PC-3 (cell line): ENCODE results near the gene SPTA1. TPM values are rescaled to one million over a fixed set of nuclear protein-coding genes. Genes with fewer than 3 reads are reported as not detected.
A peak's percentile ranks its signal among the peaks of the same experiment; 100 is the strongest.

Source experiments
- ATAC-seq: fragments of 200-7000 bp; cut with Tn5 transposase; 2 replicates; pipeline ENCODE4 v1.9.1; 2020; ENCODE audit warnings: mild to moderate bottlenecking, moderate library complexity
- BruUV-seq: library from RNA; stranded (reverse); fragments of 400-500 nt; replicated peaks from 2 replicates; lab custom pipeline; 2021; lab: Mats Ljungman, UMichigan
- CTCF ChIA-PET: fragments of 300-600 bp; sonication (Branson Sonifier 250); formaldehyde crosslinking; loops from one replicate; lab custom pipeline; 2022; ENCODE audit warnings: antibody characterized with exemption; lab: Charles Lee
- POLR2A ChIA-PET: fragments of 300-600 bp; sonication (Branson Sonifier 250); formaldehyde crosslinking; loops from one replicate; lab custom pipeline; 2022; ENCODE audit warnings: antibody characterized with exemption; ENCODE audit not compliant: unreplicated experiment; lab: Charles Lee
- DNase-seq: peaks from one replicate; pipeline ENCODE4 v3.0.0-alpha.2; 2015
- H2AFZ ChIP-seq: fragments of 300-600 bp; sonication (generic); 2 replicates; pipeline ENCODE4 v1.6.0; 2016; ENCODE audit warnings: antibody characterized with exemption, low read length
- H3F3A ChIP-seq: fragments of 300-600 bp; sonication (generic); one replicate; pipeline ENCODE4 v1.6.0; 2017; ENCODE audit warnings: antibody characterized with exemption, low read length, control low read depth, mild to moderate bottlenecking; ENCODE audit not compliant: unreplicated experiment
- H3K27ac ChIP-seq: fragments of 300-600 bp; sonication (generic); 2 replicates; pipeline ENCODE4 v1.5.1; 2016; ENCODE audit warnings: mild to moderate bottlenecking, low read length
- H3K27me3 ChIP-seq: fragments of 300-600 bp; sonication (generic); 2 replicates; pipeline ENCODE4 v1.6.1; 2016; ENCODE audit warnings: low read length, mixed read lengths
- H3K36me3 ChIP-seq: fragments of 300-600 bp; sonication (generic); 2 replicates; pipeline ENCODE4 v1.6.1; 2016; ENCODE audit warnings: low read depth, mixed run types, low read length, mixed read lengths
- H3K4me1 ChIP-seq: fragments of 300-600 bp; sonication (generic); 2 replicates; pipeline ENCODE4 v1.5.1; 2016; ENCODE audit warnings: low read length; ENCODE audit not compliant: insufficient read depth
- H3K4me2 ChIP-seq: fragments of 300-600 bp; sonication (generic); 2 replicates; pipeline ENCODE4 v1.6.0; 2016; ENCODE audit warnings: low read length
- H3K4me3 ChIP-seq: fragments of 300-600 bp; sonication (generic); 2 replicates; pipeline ENCODE4 v1.5.1; 2016; ENCODE audit warnings: mild to moderate bottlenecking, low read length, mixed read lengths
- H3K79me2 ChIP-seq: fragments of 300-600 bp; sonication (generic); 2 replicates; pipeline ENCODE4 v1.6.1; 2017; ENCODE audit warnings: low read length, mixed read lengths
- H3K9ac ChIP-seq: fragments of 300-600 bp; sonication (generic); 2 replicates; pipeline ENCODE4 v1.6.0; 2016; ENCODE audit warnings: mild to moderate bottlenecking, low read length
- H3K9me2 ChIP-seq: fragments of 300-600 bp; sonication (generic); replicated peaks from 2 replicates; pipeline ENCODE4 v1.6.1; 2016; ENCODE audit warnings: mixed run types, low read length, mixed read lengths
- H3K9me3 ChIP-seq: fragments of 300-600 bp; sonication (generic); 2 replicates; pipeline ENCODE4 v1.6.1; 2016; ENCODE audit warnings: low read length, mixed read lengths
- H4K20me1 ChIP-seq: fragments of 300-600 bp; sonication (generic); 2 replicates; pipeline ENCODE4 v1.6.1; 2016; ENCODE audit warnings: low read length, mixed read lengths
- CTCF ChIP-seq: fragments of 300-600 bp; sonication (generic); conservative IDR thresholded peaks from 2 replicates; pipeline ENCODE4 v1.5.1; 2017; ENCODE audit warnings: antibody characterized with exemption, low read depth, mild to moderate bottlenecking, low read length
- EZH2 ChIP-seq: fragments of 300-600 bp; sonication (generic); IDR thresholded peaks from one replicate; pipeline ENCODE4 v1.6.1; 2017; ENCODE audit warnings: antibody characterized with exemption, mild to moderate bottlenecking, low read length; ENCODE audit not compliant: unreplicated experiment
- EZH2phosphoT487 ChIP-seq: fragments of 300-600 bp; sonication (generic); IDR thresholded peaks from 2 replicates; pipeline ENCODE4 v1.6.1; 2018; ENCODE audit warnings: mild to moderate bottlenecking, antibody characterized with exemption, low read length, borderline replicate concordance
- intact Hi-C: fragments of 100-400 bp; cut with micrococcal nuclease; formaldehyde crosslinking; loops from 2 replicates; pipeline ENCODE4 v1.9.0; 2023
- total RNA-seq: library from RNA; depleted of rRNA; stranded (reverse); fragments of >200 nt; gene quantifications from 2 replicates; pipeline ENCODE4 v1.2.3, GENCODE V29; 2014

The SPTA1 gene
- total RNA-seq, 1 experiment from 2014 or later = not detected

DNA sequence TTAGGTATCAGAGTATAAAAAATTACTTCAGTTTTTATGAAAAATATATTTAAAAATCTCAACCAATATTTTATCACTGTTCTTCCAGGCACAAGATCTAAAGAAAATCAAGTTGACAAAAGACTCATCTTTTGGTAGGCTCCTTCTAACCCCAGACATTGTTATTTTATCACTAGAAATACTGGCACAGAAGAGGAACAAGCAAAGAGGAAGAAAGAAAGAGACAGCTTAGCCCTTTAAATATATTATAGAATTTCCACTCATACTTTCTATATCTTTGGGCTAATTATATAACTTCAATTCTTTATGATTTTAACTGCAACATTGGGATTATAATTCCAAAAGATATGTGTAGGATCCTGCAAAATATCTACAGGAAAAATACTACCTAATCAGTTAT, 32.4 kb downstream of the SPTA1 start:
- H3K9me3 ChIP-seq = no peaks in the 10 kb centered on the region
- H3K27ac ChIP-seq = no peak overlapping the region
- ChIA-PET POLR2A (no interaction called here), CTCF (no interaction called here)
- no peak overlapping the region for H2AFZ ChIP-seq
- DNase-seq (no peak), ATAC-seq (no peak)
- no peak overlapping the region for H3K4me2 ChIP-seq
- intact Hi-C loops = no loop called here
- no peaks in the 10 kb centered on the region for H3K36me3 ChIP-seq
- H3F3A ChIP-seq = no peaks in the 10 kb centered on the region
- H3K27me3 ChIP-seq = peaks cover 13% of the 10 kb centered on the region
- H3K4me1 ChIP-seq = no peaks in the 10 kb centered on the region
- no peaks in the 10 kb centered on the region for H4K20me1 ChIP-seq
- TF ChIP-seq EZH2phosphoT487 (no peak), CTCF (no peak), EZH2 (no peak)
- H3K4me3 ChIP-seq = no peak overlapping the region
- no peaks in the 10 kb centered on the region for H3K79me2 ChIP-seq
- no peaks in the 10 kb centered on the region for H3K9me2 ChIP-seq
- BruUV-seq = no TSS peak
- no peak overlapping the region for H3K9ac ChIP-seq

GRCh38 chr1:158652721-158653334, 33.7 kb downstream of the SPTA1 start:
- H3K4me2 ChIP-seq = peak overlapping the region; percentile 67
- TF ChIP-seq EZH2phosphoT487 = no peak
- TF ChIP-seq EZH2 = no peak
- TF ChIP-seq CTCF = no peak
- no peaks in the 10 kb centered on the region for H3K9me2 ChIP-seq
- no peak overlapping the region for H3K9ac ChIP-seq
- no peaks in the 10 kb centered on the region for H3F3A ChIP-seq
- CTCF ChIA-PET = no interaction called here
- peaks cover 13% of the 10 kb centered on the region for H3K27me3 ChIP-seq
- no peaks in the 10 kb centered on the region for H3K9me3 ChIP-seq
- ATAC-seq = no peak
- POLR2A ChIA-PET = no interaction called here
- no peak for DNase-seq
- intact Hi-C loops = no loop called here
- 0 out of 2 replicates have a peak overlapping the region, but pooled peaks have one; percentile 38 for H2AFZ ChIP-seq
- no peaks in the 10 kb centered on the region for H3K4me1 ChIP-seq
- H4K20me1 ChIP-seq = no peaks in the 10 kb centered on the region
- H3K27ac ChIP-seq = no peak overlapping the region
- H3K4me3 ChIP-seq = peak overlapping the region; percentile 51
- H3K79me2 ChIP-seq = no peaks in the 10 kb centered on the region
- H3K36me3 ChIP-seq = no peaks in the 10 kb centered on the region
- no TSS peak for BruUV-seq

- H3K4me3 ChIP-seq = no peak overlapping the region
- H4K20me1 ChIP-seq = no peaks in the 10 kb centered on the region
- peaks cover 13% of the 10 kb centered on the region for H3K27me3 ChIP-seq
- no peak overlapping the region for H3K4me2 ChIP-seq
- H2AFZ ChIP-seq = no peak overlapping the region
- intact Hi-C loops = no loop called here
- CTCF ChIA-PET = no interaction called here
- no peak overlapping the region for H3K27ac ChIP-seq
- POLR2A ChIA-PET = no interaction called here
- no peaks in the 10 kb centered on the region for H3K9me3 ChIP-seq
- H3K79me2 ChIP-seq = no peaks in the 10 kb centered on the region
- H3K9me2 ChIP-seq = no peaks in the 10 kb centered on the region
- TF ChIP-seq EZH2 (no peak), CTCF (0 out of 2 replicates have a peak, but pooled peaks have one; percentile 17), EZH2phosphoT487 (no peak)
- H3F3A ChIP-seq = no peaks in the 10 kb centered on the region
- DNase-seq (no peak), ATAC-seq (no peak)
- BruUV-seq = no TSS peak
- no peak overlapping the region for H3K9ac ChIP-seq
- no peaks in the 10 kb centered on the region for H3K36me3 ChIP-seq
- no peaks in the 10 kb centered on the region for H3K4me1 ChIP-seq
These were observed 37.5 kb downstream of the SPTA1 start for GRCh38 chr1:158649052-158649451.
